Liver (tissue), 3 donors: ENCODE data around the gene ZNF614.

Experiments used
- EGR1 ChIP-seq, 2 donors: IDR thresholded peaks; 2 replicates each; pipeline ENCODE4 v1.6.1; 2016 to 2018; ENCODE audit warnings: antibody characterized with exemption in 2 of 2, low read depth in 2 of 2
- GABPA ChIP-seq, 2 donors: IDR thresholded peaks in 1 of 2; conservative IDR thresholded peaks in 1 of 2; 2 replicates each; pipeline ENCODE4 v1.6.1; 2016; ENCODE audit warnings: antibody characterized with exemption in 2 of 2, mild to moderate bottlenecking in 1 of 2, moderate library complexity in 1 of 2
- HNF4G ChIP-seq: IDR thresholded peaks from 2 replicates; pipeline ENCODE4 v1.6.1; 2016; ENCODE audit warnings: antibody characterized with exemption
- RAD21 ChIP-seq, 2 donors: IDR thresholded peaks; 2 replicates each; pipeline ENCODE4 v1.6.1; 2016; ENCODE audit warnings: antibody characterized with exemption in 2 of 2, mild to moderate bottlenecking in 2 of 2
- SP1 ChIP-seq: IDR thresholded peaks from 2 replicates; pipeline ENCODE4 v1.6.1; 2018; ENCODE audit warnings: antibody characterized with exemption, mild to moderate bottlenecking
- TAF1 ChIP-seq: conservative IDR thresholded peaks from 2 replicates; pipeline ENCODE4 v1.6.1; 2016; ENCODE audit warnings: antibody characterized with exemption, mild to moderate bottlenecking
- TF ChIP-seq, protein P1 (sequence below): IDR thresholded peaks from 2 replicates; pipeline ENCODE4 v1.6.1; 2016; ENCODE audit warnings: antibody characterized with exemption, mild to moderate bottlenecking
- TF ChIP-seq, protein P2 (sequence below): fragments of 150-350 bp; IDR thresholded peaks from 2 replicates; pipeline ENCODE4 v1.5.1; 2017; ENCODE audit warnings: improper control_type of control experiment, low read depth, low read length; ENCODE audit not compliant: missing input control
- TF ChIP-seq, protein P3 (sequence below): IDR thresholded peaks from 2 replicates; pipeline ENCODE4 v1.6.1; 2016; ENCODE audit warnings: antibody characterized with exemption
- TF ChIP-seq, protein P4 (sequence below): IDR thresholded peaks from 2 replicates; pipeline ENCODE4 v1.6.1; 2016; ENCODE audit warnings: antibody characterized with exemption
- donor health status: healthy.
- donor health status: healthy.

DNA sequence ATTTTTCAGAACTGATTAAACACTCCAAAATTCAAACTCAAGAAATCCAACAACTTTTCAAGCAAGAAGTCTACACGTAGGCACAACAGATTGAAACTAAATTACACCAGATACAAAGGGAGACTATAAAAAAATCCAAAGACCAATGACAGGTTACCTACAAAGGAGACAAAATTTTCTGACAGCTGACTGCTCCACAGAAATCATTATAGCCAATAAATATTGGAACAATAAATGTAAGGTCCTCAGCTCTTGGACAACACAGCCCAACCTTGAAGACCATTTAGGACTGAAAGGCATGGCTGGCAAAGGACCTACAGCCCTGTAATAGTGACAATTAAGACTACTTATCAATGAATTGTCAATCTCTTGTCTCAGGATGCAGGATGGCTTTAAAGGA is 57.5 kb downstream of the ZNF614 start:
- TF ChIP-seq GABPA (IDR thresholded peaks at IDR 0.05 in 1 of 2, conservative IDR thresholded peaks at IDR 0.05 in 1 of 2) (no peak), RAD21 (IDR thresholded peaks at IDR 0.05) (no peak), TAF1 (no peak), SP1 (no peak), HNF4G (no peak), EGR1 (IDR thresholded peaks at IDR 0.05; ENCODE audit: low read depth in 2 of 2) (no peak)
- TF ChIP-seq, protein P1, sequence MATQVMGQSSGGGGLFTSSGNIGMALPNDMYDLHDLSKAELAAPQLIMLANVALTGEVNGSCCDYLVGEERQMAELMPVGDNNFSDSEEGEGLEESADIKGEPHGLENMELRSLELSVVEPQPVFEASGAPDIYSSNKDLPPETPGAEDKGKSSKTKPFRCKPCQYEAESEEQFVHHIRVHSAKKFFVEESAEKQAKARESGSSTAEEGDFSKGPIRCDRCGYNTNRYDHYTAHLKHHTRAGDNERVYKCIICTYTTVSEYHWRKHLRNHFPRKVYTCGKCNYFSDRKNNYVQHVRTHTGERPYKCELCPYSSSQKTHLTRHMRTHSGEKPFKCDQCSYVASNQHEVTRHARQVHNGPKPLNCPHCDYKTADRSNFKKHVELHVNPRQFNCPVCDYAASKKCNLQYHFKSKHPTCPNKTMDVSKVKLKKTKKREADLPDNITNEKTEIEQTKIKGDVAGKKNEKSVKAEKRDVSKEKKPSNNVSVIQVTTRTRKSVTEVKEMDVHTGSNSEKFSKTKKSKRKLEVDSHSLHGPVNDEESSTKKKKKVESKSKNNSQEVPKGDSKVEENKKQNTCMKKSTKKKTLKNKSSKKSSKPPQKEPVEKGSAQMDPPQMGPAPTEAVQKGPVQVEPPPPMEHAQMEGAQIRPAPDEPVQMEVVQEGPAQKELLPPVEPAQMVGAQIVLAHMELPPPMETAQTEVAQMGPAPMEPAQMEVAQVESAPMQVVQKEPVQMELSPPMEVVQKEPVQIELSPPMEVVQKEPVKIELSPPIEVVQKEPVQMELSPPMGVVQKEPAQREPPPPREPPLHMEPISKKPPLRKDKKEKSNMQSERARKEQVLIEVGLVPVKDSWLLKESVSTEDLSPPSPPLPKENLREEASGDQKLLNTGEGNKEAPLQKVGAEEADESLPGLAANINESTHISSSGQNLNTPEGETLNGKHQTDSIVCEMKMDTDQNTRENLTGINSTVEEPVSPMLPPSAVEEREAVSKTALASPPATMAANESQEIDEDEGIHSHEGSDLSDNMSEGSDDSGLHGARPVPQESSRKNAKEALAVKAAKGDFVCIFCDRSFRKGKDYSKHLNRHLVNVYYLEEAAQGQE: no peak
- TF ChIP-seq, protein P2, sequence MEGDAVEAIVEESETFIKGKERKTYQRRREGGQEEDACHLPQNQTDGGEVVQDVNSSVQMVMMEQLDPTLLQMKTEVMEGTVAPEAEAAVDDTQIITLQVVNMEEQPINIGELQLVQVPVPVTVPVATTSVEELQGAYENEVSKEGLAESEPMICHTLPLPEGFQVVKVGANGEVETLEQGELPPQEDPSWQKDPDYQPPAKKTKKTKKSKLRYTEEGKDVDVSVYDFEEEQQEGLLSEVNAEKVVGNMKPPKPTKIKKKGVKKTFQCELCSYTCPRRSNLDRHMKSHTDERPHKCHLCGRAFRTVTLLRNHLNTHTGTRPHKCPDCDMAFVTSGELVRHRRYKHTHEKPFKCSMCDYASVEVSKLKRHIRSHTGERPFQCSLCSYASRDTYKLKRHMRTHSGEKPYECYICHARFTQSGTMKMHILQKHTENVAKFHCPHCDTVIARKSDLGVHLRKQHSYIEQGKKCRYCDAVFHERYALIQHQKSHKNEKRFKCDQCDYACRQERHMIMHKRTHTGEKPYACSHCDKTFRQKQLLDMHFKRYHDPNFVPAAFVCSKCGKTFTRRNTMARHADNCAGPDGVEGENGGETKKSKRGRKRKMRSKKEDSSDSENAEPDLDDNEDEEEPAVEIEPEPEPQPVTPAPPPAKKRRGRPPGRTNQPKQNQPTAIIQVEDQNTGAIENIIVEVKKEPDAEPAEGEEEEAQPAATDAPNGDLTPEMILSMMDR: no peak
- TF ChIP-seq, protein P3, sequence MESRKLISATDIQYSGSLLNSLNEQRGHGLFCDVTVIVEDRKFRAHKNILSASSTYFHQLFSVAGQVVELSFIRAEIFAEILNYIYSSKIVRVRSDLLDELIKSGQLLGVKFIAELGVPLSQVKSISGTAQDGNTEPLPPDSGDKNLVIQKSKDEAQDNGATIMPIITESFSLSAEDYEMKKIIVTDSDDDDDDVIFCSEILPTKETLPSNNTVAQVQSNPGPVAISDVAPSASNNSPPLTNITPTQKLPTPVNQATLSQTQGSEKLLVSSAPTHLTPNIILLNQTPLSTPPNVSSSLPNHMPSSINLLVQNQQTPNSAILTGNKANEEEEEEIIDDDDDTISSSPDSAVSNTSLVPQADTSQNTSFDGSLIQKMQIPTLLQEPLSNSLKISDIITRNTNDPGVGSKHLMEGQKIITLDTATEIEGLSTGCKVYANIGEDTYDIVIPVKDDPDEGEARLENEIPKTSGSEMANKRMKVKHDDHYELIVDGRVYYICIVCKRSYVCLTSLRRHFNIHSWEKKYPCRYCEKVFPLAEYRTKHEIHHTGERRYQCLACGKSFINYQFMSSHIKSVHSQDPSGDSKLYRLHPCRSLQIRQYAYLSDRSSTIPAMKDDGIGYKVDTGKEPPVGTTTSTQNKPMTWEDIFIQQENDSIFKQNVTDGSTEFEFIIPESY: no peak
- TF ChIP-seq, protein P4, sequence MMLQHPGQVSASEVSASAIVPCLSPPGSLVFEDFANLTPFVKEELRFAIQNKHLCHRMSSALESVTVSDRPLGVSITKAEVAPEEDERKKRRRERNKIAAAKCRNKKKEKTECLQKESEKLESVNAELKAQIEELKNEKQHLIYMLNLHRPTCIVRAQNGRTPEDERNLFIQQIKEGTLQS: no peak
